NB4 (cell line): Measurements from ENCODE around the gene CFAP221.

Source experiments
- MYC ChIP-seq: IDR thresholded peaks from 2 replicates; pipeline ENCODE4 v1.6.1; 2011; ENCODE audit warnings: low read depth, low read length
- POLR2A ChIP-seq: IDR thresholded peaks from 2 replicates; pipeline ENCODE4 v1.6.1; 2011; ENCODE audit warnings: mild to moderate bottlenecking; ENCODE audit not compliant: insufficient read length; ENCODE audit errors: extremely low read depth
- TF ChIP-seq, protein P1 (sequence below): IDR thresholded peaks from one replicate; pipeline ENCODE4 v1.5.1; 2012; ENCODE audit warnings: low read depth, low read length
- TF ChIP-seq, protein P2 (sequence below): IDR thresholded peaks from 2 replicates; pipeline ENCODE4 v1.6.1; 2011; ENCODE audit warnings: low read depth, low read length

- TF ChIP-seq, protein P1, sequence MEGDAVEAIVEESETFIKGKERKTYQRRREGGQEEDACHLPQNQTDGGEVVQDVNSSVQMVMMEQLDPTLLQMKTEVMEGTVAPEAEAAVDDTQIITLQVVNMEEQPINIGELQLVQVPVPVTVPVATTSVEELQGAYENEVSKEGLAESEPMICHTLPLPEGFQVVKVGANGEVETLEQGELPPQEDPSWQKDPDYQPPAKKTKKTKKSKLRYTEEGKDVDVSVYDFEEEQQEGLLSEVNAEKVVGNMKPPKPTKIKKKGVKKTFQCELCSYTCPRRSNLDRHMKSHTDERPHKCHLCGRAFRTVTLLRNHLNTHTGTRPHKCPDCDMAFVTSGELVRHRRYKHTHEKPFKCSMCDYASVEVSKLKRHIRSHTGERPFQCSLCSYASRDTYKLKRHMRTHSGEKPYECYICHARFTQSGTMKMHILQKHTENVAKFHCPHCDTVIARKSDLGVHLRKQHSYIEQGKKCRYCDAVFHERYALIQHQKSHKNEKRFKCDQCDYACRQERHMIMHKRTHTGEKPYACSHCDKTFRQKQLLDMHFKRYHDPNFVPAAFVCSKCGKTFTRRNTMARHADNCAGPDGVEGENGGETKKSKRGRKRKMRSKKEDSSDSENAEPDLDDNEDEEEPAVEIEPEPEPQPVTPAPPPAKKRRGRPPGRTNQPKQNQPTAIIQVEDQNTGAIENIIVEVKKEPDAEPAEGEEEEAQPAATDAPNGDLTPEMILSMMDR: no peak
- TF ChIP-seq POLR2A (no peak), MYC (no peak)
- TF ChIP-seq, protein P2, sequence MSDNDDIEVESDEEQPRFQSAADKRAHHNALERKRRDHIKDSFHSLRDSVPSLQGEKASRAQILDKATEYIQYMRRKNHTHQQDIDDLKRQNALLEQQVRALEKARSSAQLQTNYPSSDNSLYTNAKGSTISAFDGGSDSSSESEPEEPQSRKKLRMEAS: no peak
Observed at GRCh38 chr2:119679526-119679837, 135.2 kb downstream of the CFAP221 start.
